Germinal center (tissue), 1 donor: Measurements from ENCODE around the gene NOSIP.

Experiments
- DNase-seq: peaks from one replicate; pipeline ENCODE4 v3.0.0; 2012; ENCODE audit warnings: mixed read lengths, low spot score

NOSIP gene

GRCh38 chr19:49506575-49507105, 73.7 kb downstream of the NOSIP start:
- peak; percentile 77 for DNase-seq
